Right lobe of liver (tissue), 6 donors: ENCODE data around the gene ARGFX. TPM values are rescaled to one million over a fixed set of nuclear protein-coding genes. Genes with fewer than 3 reads are reported as not detected.

ENCODE experiments used
- ATAC-seq, 4 donors: fragments of 200-7000 bp; cut with Tn5 transposase; one replicate each; pipeline ENCODE4 v1.9.1; 2020; ENCODE audit warnings: mild to moderate bottlenecking in 4 of 4, moderate library complexity in 4 of 4
- DNase-seq, 3 donors: peaks; one replicate each; pipeline ENCODE4 v3.0.0-alpha.2; 2020
- H3K27ac ChIP-seq, 3 donors: fragments of 200-600 bp; one replicate each; pipeline ENCODE4 v1.8.0; 2022
- H3K27me3 ChIP-seq, 2 donors: fragments of 200-600 bp; one replicate each; pipeline ENCODE4 v1.8.0; 2022
- H3K36me3 ChIP-seq, 4 donors: fragments of 200-600 bp; sonication (generic) in 1 of 4; one replicate each; pipeline versions ENCODE4 v1.5.1 to v1.8.0; 2017 to 2022; ENCODE audit warnings: control low read depth in 1 of 4
- H3K4me1 ChIP-seq, 4 donors: fragments of 200-600 bp; sonication (generic) in 1 of 4; one replicate each; pipeline versions ENCODE4 v1.5.1 to v1.8.0; 2017 to 2022; ENCODE audit warnings: control low read depth in 1 of 4
- H3K4me3 ChIP-seq, 3 donors: fragments of 200-600 bp; one replicate each; pipeline ENCODE4 v1.8.0; 2022
- H3K9me3 ChIP-seq, 4 donors: fragments of 200-600 bp; sonication (generic) in 1 of 4; one replicate each; pipeline versions ENCODE4 v1.5.1 to v1.8.0; 2017 to 2022; ENCODE audit warnings: control low read depth in 1 of 4
- POLR2A ChIP-seq: fragments of 450-650 bp; IDR thresholded peaks from one replicate; pipeline ENCODE4 v1.6.1; 2017; ENCODE audit warnings: antibody characterized with exemption, mild to moderate bottlenecking
- WGBS: methylation state at CpG from one replicate; pipeline ENCODE4 v1.1.6; 2018; ENCODE audit warnings: low coverage, low lambda C conversion rate; ENCODE audit not compliant: insufficient coverage; ENCODE audit errors: missing lambda C conversion rate; 5-methylcytosine and 5-hydroxymethylcytosine counted together
- intact Hi-C, 2 donors: fragments of 100-400 bp; cut with DNase I; formaldehyde crosslinking; loops; one replicate each; pipeline versions ENCODE4 v1.11.2 to v1.14.1; 2022
- long read RNA-seq: library from polyadenylated mRNA; unstranded; transcript quantifications from one replicate; pipeline ENCODE4 v2.0.0, GENCODE V29; 2019
- total RNA-seq, 6 experiments: library from RNA; depleted of rRNA in 2 of 6; stranded (reverse); fragments of >200 nt in 2 of 6; fragmentation: NEBNext Ultra II Directional in 3 of 6; extraction: Animal tissue kit (Norgen Biotek cat#: 25700) in 3 of 6; gene quantifications; one replicate each; pipeline versions ENCODE4 v1.1.0 to v1.2.4, GENCODE V29; 2016 to 2023
- TF ChIP-seq, protein P1 (sequence below), 4 donors: fragments of 200-600 bp in 3 of 4; fragments of 450-650 bp in 1 of 4; IDR thresholded peaks; one replicate each; pipeline versions ENCODE4 v1.5.1 to v1.8.0; 2016 to 2022; ENCODE audit warnings: antibody characterized with exemption in 4 of 4, mild to moderate bottlenecking in 2 of 4
- donor health status: DM: no; HTN: yes; CAD: no.
- donor health status: DM: no; HTN: no; CAD: no.
- donor health status: DM: no; HTN: no; CAD: no.
- donor health status: DM: no; HTN: yes; CAD: no.
- donor health status: DM: no; HTN: yes; CAD: no.

ARGFX gene
- total RNA-seq: not detected
- long read RNA-seq: 0 reads

DNA sequence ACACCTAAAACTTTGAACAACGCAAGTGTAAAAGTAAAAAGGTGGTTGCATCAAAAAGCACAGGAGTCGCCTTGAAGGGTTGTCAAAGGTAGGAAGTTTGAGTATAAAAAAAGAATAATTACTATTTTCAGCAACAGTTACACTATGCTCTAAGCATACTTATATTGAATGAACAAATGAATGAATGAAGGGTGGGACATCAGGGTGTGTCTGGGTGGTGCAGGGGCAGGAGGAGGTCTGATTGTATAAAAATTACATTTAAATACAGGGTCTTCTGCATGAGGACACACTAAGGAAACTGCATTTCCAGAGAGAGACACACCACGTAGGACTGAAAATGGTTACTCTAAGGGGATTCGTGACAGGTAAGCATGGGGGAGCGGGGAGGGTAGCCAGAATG is at the start of gene ARGFX:
TSS of gene ARGFX (plus strand) at position 301 of the 400 bp plus-strand sequence. CDS start 2,765 bp downstream, outside the sequence.
- intact Hi-C loops: no loop called here
- Histone ChIP-seq H3K9me3 (no peaks in the 10 kb centered on the region), H3K36me3 (no peaks in the 10 kb centered on the region), H3K4me3 (no peak within 1 kb of the TSS), H3K27me3 (no peaks in the 10 kb centered on the region), H3K4me1 (no peaks in the 10 kb centered on the region), H3K27ac (no peak within 1 kb of the TSS)
- 87% methylated on average over 5 of the region's 5 CpGs for WGBS
- ATAC-seq: no peak
- no peak for TF ChIP-seq POLR2A
- TF ChIP-seq, protein P1, sequence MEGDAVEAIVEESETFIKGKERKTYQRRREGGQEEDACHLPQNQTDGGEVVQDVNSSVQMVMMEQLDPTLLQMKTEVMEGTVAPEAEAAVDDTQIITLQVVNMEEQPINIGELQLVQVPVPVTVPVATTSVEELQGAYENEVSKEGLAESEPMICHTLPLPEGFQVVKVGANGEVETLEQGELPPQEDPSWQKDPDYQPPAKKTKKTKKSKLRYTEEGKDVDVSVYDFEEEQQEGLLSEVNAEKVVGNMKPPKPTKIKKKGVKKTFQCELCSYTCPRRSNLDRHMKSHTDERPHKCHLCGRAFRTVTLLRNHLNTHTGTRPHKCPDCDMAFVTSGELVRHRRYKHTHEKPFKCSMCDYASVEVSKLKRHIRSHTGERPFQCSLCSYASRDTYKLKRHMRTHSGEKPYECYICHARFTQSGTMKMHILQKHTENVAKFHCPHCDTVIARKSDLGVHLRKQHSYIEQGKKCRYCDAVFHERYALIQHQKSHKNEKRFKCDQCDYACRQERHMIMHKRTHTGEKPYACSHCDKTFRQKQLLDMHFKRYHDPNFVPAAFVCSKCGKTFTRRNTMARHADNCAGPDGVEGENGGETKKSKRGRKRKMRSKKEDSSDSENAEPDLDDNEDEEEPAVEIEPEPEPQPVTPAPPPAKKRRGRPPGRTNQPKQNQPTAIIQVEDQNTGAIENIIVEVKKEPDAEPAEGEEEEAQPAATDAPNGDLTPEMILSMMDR (IDR thresholded peaks at IDR 0.05): no peak
- DNase-seq: no peak

DNA sequence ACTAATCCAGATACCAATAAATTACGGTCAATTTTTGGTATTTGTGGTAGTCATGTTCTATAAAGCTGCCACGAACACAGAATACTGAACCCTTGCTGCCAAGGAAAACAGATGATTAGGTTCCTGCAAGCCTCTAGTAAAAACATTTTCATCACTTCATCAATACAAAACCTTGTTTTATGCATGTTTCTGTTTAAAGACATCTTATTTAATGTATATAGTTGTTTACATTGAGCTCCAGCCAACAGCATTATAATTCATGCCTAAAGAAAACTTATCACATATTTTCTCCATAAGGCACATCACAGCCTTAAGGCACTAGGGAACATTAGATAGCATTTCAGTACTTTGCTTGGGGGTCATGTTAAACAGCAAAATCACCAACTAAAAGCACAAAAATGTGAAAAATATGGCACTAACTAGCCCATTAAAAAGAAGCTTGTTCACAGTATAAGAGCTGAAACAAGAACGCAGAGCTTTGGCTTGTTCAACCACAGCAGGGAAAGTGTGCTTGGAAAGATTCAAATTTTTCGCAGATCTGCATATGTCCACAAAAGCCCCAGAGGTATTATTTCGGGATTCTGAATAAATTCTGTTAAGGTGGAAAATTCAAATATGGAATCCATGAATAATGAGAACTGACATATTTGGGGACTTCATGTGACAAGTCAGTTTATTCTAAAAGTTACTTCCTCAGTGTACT is 49.6 kb upstream of the ARGFX start:
- TF ChIP-seq, protein P1 (IDR thresholded peaks at IDR 0.05): no peak
- TF ChIP-seq POLR2A: no peak
- Histone ChIP-seq H3K4me3 (no peak overlapping the region), H3K9me3 (no peaks in the 10 kb centered on the region), H3K27ac (no peak overlapping the region), H3K27me3 (no peaks in the 10 kb centered on the region), H3K4me1 (no peaks in the 10 kb centered on the region), H3K36me3 (no peaks in the 10 kb centered on the region)
- intact Hi-C loops: no loop called here
- 97% methylated on average over 5 of the region's 5 CpGs for WGBS
- ATAC-seq: no peak
- DNase-seq: no peak

DNA sequence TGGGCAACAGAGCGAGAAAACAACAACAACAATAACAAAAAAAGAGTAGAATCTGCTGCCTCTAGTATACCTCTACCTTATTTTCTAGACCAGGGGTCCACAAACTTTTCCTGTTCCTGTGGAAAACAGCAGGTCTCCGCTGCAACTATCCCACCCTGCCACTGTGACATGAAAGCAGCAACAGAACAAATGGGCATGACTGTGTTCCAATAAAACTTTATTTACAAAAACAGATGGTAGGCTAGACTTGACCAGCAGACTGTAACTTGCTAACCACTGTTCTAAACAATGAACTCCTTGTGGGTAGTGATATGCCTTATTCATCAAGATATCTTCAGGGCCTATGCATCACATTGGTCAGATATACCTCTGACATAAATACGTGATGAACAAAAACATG is 47.2 kb upstream of the ARGFX start:
- no peak for ATAC-seq
- no peaks in the 10 kb centered on the region for H3K4me1 ChIP-seq

DNA sequence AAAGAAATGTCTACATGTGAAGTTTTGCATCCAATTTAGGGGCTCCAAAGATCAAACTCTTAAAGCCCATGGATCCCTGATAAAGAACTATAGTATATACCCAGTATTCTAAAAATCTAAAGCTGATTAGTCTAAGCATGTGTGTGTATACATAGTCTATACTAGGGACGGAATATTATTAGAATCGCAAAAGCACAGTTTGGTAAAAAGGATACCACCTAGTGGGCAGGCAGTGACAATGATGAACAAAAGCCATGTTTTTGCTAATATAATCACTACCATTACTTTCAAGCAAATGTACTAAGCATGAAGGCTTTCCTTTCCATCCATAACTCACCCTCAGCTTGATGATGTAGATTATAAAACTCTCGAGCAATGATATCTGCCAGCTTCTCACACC is 38.4 kb upstream of the ARGFX start:
- intact Hi-C loops: no loop called here
- ATAC-seq (peak in 1 of 4 donors; percentile 30), DNase-seq (no peak)
- Histone ChIP-seq H3K27me3 (no peaks in the 10 kb centered on the region), H3K27ac (no peak overlapping the region), H3K4me3 (no peak overlapping the region), H3K9me3 (no peaks in the 10 kb centered on the region), H3K4me1 (no peaks in the 10 kb centered on the region), H3K36me3 (no peaks in the 10 kb centered on the region)
- TF ChIP-seq POLR2A: no peak
- TF ChIP-seq, protein P1 (IDR thresholded peaks at IDR 0.05): peak; percentile 25 to 40 (median 35)
- WGBS: 73% methylated on average over 3 of the region's 3 CpGs

More for the DNA sequence above, 47.2 kb upstream of the ARGFX start:
- no peak overlapping the region for H3K27ac ChIP-seq
- no peak overlapping the region for H3K4me3 ChIP-seq
- TF ChIP-seq POLR2A: no peak
- TF ChIP-seq, protein P1 (IDR thresholded peaks at IDR 0.05): no peak
- intact Hi-C loops: no loop called here
- H3K27me3 ChIP-seq: no peaks in the 10 kb centered on the region
- no peak for DNase-seq
- 91% methylated on average over 3 of the region's 3 CpGs for WGBS
- no peaks in the 10 kb centered on the region for H3K9me3 ChIP-seq
- H3K36me3 ChIP-seq: no peaks in the 10 kb centered on the region
